ENCODE results near the gene SERPINA10. TPM values are rescaled to one million over a fixed set of nuclear protein-coding genes. Genes with fewer than 3 reads are reported as not detected.

Gene SERPINA10
- total and polyA plus RNA-seq, 2 of the 13 experiments (the other 11 are each of a cell fraction or from before 2014, with no cell fraction given) = 20.1 to 20.2 TPM

GRCh38 chr14:94317259-94317658 lies 24.2 kb upstream of the SERPINA10 start (continued):
- TF ChIP-seq POGK (CRISPR knock-in tag; conservative IDR thresholded peaks at IDR 0.05) (no peak), SMAD1 (CRISPR knock-in tag; IDR thresholded peaks at IDR 0.05; ENCODE audit: borderline replicate concordance, low read depth) (no peak), ZNF800 (CRISPR knock-in tag; IDR thresholded peaks at IDR 0.05) (0 out of 2 replicates have a peak, but pooled peaks have one; percentile 56), ZNF703 (CRISPR knock-in tag; IDR thresholded peaks at IDR 0.05; ENCODE audit: borderline replicate concordance) (no peak), CENPT (CRISPR knock-in tag; IDR thresholded peaks at IDR 0.05; ENCODE audit: low read depth) (no peak), MED13 (CRISPR knock-in tag; IDR thresholded peaks at IDR 0.05) (no peak), PPARG (CRISPR knock-in tag; conservative IDR thresholded peaks at IDR 0.05) (no peak), GATAD1 (CRISPR knock-in tag; IDR thresholded peaks at IDR 0.05) (no peak), NFKB2 (CRISPR knock-in tag; IDR thresholded peaks at IDR 0.05; ENCODE audit: borderline replicate concordance) (no peak), UBTF (CRISPR knock-in tag; IDR thresholded peaks at IDR 0.05) (0 out of 2 replicates have a peak, but pooled peaks have one; percentile 21), CEBPG (CRISPR knock-in tag; IDR thresholded peaks at IDR 0.05) (peak; percentile 72), MAX (IDR thresholded peaks at IDR 0.05) (no peak), TAF1 (CRISPR knock-in tag; IDR thresholded peaks at IDR 0.05) (0 out of 2 replicates have a peak, but pooled peaks have one; percentile 19), U2AF2 (IDR thresholded peaks at IDR 0.05; ENCODE audit: low read depth, low read length) (no peak), NFE2 (CRISPR knock-in tag; IDR thresholded peaks at IDR 0.05) (no peak), ZFP82 (CRISPR knock-in tag; IDR thresholded peaks at IDR 0.05; ENCODE audit: borderline replicate concordance) (no peak), POLR2AphosphoS5 (IDR thresholded peaks at IDR 0.05; ENCODE audit: low read depth, low read length) (peak; percentile 74), ZNF234 (CRISPR knock-in tag; conservative IDR thresholded peaks at IDR 0.05) (no peak), ZNF639 (CRISPR knock-in tag; conservative IDR thresholded peaks at IDR 0.05) (no peak), JUNB (CRISPR knock-in tag; IDR thresholded peaks at IDR 0.05; ENCODE audit: borderline replicate concordance) (no peak), DRAP1 (CRISPR knock-in tag; IDR thresholded peaks at IDR 0.05) (no peak), SP5 (CRISPR knock-in tag; IDR thresholded peaks at IDR 0.05; ENCODE audit: borderline replicate concordance, low read depth) (peak; percentile 62; the same call in 1 of the 2 replicates), ZNF274 (CRISPR knock-in tag; IDR thresholded peaks at IDR 0.05) (no peak), ZBTB38 (CRISPR knock-in tag; IDR thresholded peaks at IDR 0.05) (no peak), ZNF235 (CRISPR knock-in tag; IDR thresholded peaks at IDR 0.05; ENCODE audit: borderline replicate concordance) (no peak)

Data from HepG2 (cell line).